HEK293T (cell line): Measurements from ENCODE around the gene ADGRG7.

Source experiments
- ARNT ChIP-seq: fragments of 450-650 bp; IDR thresholded peaks from 2 replicates; pipeline ENCODE4 v1.6.1; 2017; ENCODE audit warnings: mild to moderate bottlenecking
- CTBP1 ChIP-seq: fragments of 450-650 bp; IDR thresholded peaks from 2 replicates; pipeline ENCODE4 v1.6.1; 2016; ENCODE audit warnings: borderline replicate concordance
- ELF4 ChIP-seq: fragments of 450-650 bp; IDR thresholded peaks from 2 replicates; pipeline ENCODE4 v1.6.1; 2017; ENCODE audit warnings: antibody characterized with exemption
- FOXM1 ChIP-seq: fragments of 450-650 bp; IDR thresholded peaks from 2 replicates; pipeline ENCODE4 v1.6.1; 2017; ENCODE audit warnings: mild to moderate bottlenecking, borderline replicate concordance
- HDGF ChIP-seq: fragments of 450-650 bp; IDR thresholded peaks from 2 replicates; pipeline ENCODE4 v1.6.1; 2017; ENCODE audit warnings: antibody characterized with exemption, borderline replicate concordance
- L3MBTL2 ChIP-seq: fragments of 450-650 bp; conservative IDR thresholded peaks from 2 replicates; pipeline ENCODE4 v1.6.1; 2016; ENCODE audit warnings: mild to moderate bottlenecking
- LEF1 ChIP-seq: fragments of 450-650 bp; IDR thresholded peaks from 2 replicates; pipeline ENCODE4 v1.6.1; 2017; ENCODE audit warnings: mild to moderate bottlenecking, borderline replicate concordance
- NFRKB ChIP-seq: fragments of 450-650 bp; IDR thresholded peaks from 2 replicates; pipeline ENCODE4 v1.6.1; 2016; ENCODE audit warnings: mild to moderate bottlenecking, moderate library complexity
- SP1 ChIP-seq: fragments of 450-650 bp; IDR thresholded peaks from 2 replicates; pipeline ENCODE4 v1.6.1; 2017
- SUZ12 ChIP-seq: fragments of 450-650 bp; IDR thresholded peaks from 2 replicates; pipeline ENCODE4 v1.6.1; 2016; ENCODE audit warnings: mild to moderate bottlenecking
- TARDBP ChIP-seq: fragments of 450-650 bp; IDR thresholded peaks from 2 replicates; pipeline ENCODE4 v1.6.1; 2016
- ZNF384 ChIP-seq: fragments of 450-650 bp; IDR thresholded peaks from 2 replicates; pipeline ENCODE4 v1.6.1; 2016

- TF ChIP-seq SUZ12: no peak
- TF ChIP-seq ZNF384: no peak
- TF ChIP-seq CTBP1: no peak
- TF ChIP-seq LEF1: no peak
- no peak for TF ChIP-seq SP1
- no peak for TF ChIP-seq HDGF
- no peak for TF ChIP-seq FOXM1
- TF ChIP-seq L3MBTL2: no peak
- no peak for TF ChIP-seq ARNT
- no peak for TF ChIP-seq NFRKB
- TF ChIP-seq TARDBP: no peak
- TF ChIP-seq ELF4: no peak
These were observed 123.0 kb downstream of the ADGRG7 start for GRCh38 chr3:100732435-100732834.
